ENCODE measurements around the gene PIP5K1A.
"Not testable (repeated sequence)": the region's sequence is repeated elsewhere in the genome, so short reads cannot be mapped to it uniquely, and the experiment has no call there.

PIP5K1A gene

GRCh38 chr1:151254217-151255213 lies 56.2 kb downstream of the PIP5K1A start, which contains the start of gene PSMD4:
PSMD4 (plus strand) TSS chr1:151254734; CDS start chr1:151254783, 49 bp downstream.
- DNase-seq (ENCODE audit: low read depth) = peak; percentile 93

GRCh38 chr1:151255381-151255780 lies 57.0 kb downstream of the PIP5K1A start:
- DNase-seq (ENCODE audit: low read depth) = no peak

- no peak for DNase-seq (ENCODE audit: low read depth)
Measured at GRCh38 chr1:151259351-151259750, 61.0 kb downstream of the PIP5K1A start.

GRCh38 chr1:151265446-151266236 lies 67.3 kb downstream of the PIP5K1A start:
- DNase-seq (ENCODE audit: low read depth) = no peak

- DNase-seq (ENCODE audit: low read depth) = no peak
Measured at GRCh38 chr1:151266315-151266714, 68.0 kb downstream of the PIP5K1A start.

- no peak for DNase-seq (ENCODE audit: low read depth)
Measured at GRCh38 chr1:151266821-151267220, 68.5 kb downstream of the PIP5K1A start.

GRCh38 chr1:151267760-151268159 lies 69.4 kb downstream of the PIP5K1A start:
- DNase-seq (ENCODE audit: low read depth) = no peak

- DNase-seq (ENCODE audit: low read depth) = no peak
Measured at GRCh38 chr1:151273924-151274466, 75.6 kb downstream of the PIP5K1A start.

- DNase-seq (ENCODE audit: low read depth) = not testable (repeated sequence)
Measured at GRCh38 chr1:151275341-151275740, 77.0 kb downstream of the PIP5K1A start.

- DNase-seq (ENCODE audit: low read depth) = no peak
Measured at GRCh38 chr1:151277249-151277648, 78.9 kb downstream of the PIP5K1A start.

- peak; percentile 96 for DNase-seq (ENCODE audit: low read depth)
Measured at GRCh38 chr1:151281225-151281968, 83.0 kb downstream of the PIP5K1A start.

GRCh38 chr1:151281969-151282882 lies 83.9 kb downstream of the PIP5K1A start, which contains the start of gene ZNF687:
ZNF687 (plus strand) TSS chr1:151282299; CDS start chr1:151286292, 3,993 bp downstream.
- peak; percentile 100 for DNase-seq (ENCODE audit: low read depth)

- no peak for DNase-seq (ENCODE audit: low read depth)
Measured at GRCh38 chr1:151282883-151283725, 84.8 kb downstream of the PIP5K1A start.

- no peak for DNase-seq (ENCODE audit: low read depth)
Measured at GRCh38 chr1:151284013-151284577, 85.7 kb downstream of the PIP5K1A start.

GRCh38 chr1:151286619-151287340 lies 88.4 kb downstream of the PIP5K1A start:
- DNase-seq (ENCODE audit: low read depth) = no peak

- no peak for DNase-seq (ENCODE audit: low read depth)
Measured at GRCh38 chr1:151287341-151287699, 89.0 kb downstream of the PIP5K1A start.

- DNase-seq (ENCODE audit: low read depth) = no peak
Measured at GRCh38 chr1:151287767-151288500, 89.6 kb downstream of the PIP5K1A start.

GRCh38 chr1:151288502-151288901 lies 90.2 kb downstream of the PIP5K1A start:
- no peak for DNase-seq (ENCODE audit: low read depth)

All from GM04504 (cell line).